Neural cell (in vitro differentiated cells): ENCODE measurements around the gene CCDC127.

Source experiments
- CTCF ChIP-seq: fragments of 450-650 bp; IDR thresholded peaks from 2 replicates; pipeline ENCODE4 v1.5.1; 2014; ENCODE audit warnings: antibody characterized with exemption, mild to moderate bottlenecking, moderate library complexity; ENCODE audit not compliant: poor library complexity, severe bottlenecking
- EP300 ChIP-seq: fragments of 450-650 bp; conservative IDR thresholded peaks from 2 replicates; pipeline ENCODE4 v1.6.1; 2014; ENCODE audit warnings: antibody characterized with exemption, mild to moderate bottlenecking, moderate library complexity; ENCODE audit not compliant: poor library complexity, severe bottlenecking
- EZH2 ChIP-seq: fragments of 200-600, 300-800 bp; shearing (Covaris generic), sonication (generic); IDR thresholded peaks from 2 replicates; pipeline ENCODE4 v1.6.1; 2014; ENCODE audit warnings: antibody characterized with exemption, low read length, borderline replicate concordance, mild to moderate bottlenecking; ENCODE audit not compliant: insufficient read depth, poor library complexity, severe bottlenecking
- MXI1 ChIP-seq: fragments of 450-650 bp; conservative IDR thresholded peaks from 2 replicates; pipeline ENCODE4 v1.6.1; 2014; ENCODE audit warnings: antibody characterized with exemption, mild to moderate bottlenecking; ENCODE audit not compliant: poor library complexity, severe bottlenecking
- POLR2AphosphoS5 ChIP-seq: IDR thresholded peaks from 2 replicates; pipeline ENCODE4 v1.6.1; 2012
- RAD21 ChIP-seq: fragments of 450-650 bp; conservative IDR thresholded peaks from 2 replicates; pipeline ENCODE4 v1.6.1; 2014; ENCODE audit warnings: antibody characterized with exemption, mild to moderate bottlenecking, moderate library complexity
- REST ChIP-seq: IDR thresholded peaks from 2 replicates; pipeline ENCODE4 v1.6.1; 2012; ENCODE audit warnings: borderline replicate concordance
- SMC3 ChIP-seq: fragments of 450-650 bp; conservative IDR thresholded peaks from 2 replicates; pipeline ENCODE4 v1.6.1; 2014; ENCODE audit warnings: antibody characterized with exemption, mild to moderate bottlenecking, moderate library complexity; ENCODE audit not compliant: poor library complexity
- TAF1 ChIP-seq: IDR thresholded peaks from 2 replicates; pipeline ENCODE4 v1.6.1; 2012; ENCODE audit warnings: low read depth

- TF ChIP-seq CTCF (no peak), POLR2AphosphoS5 (no peak), SMC3 (no peak), REST (no peak), EZH2 (no peak), MXI1 (no peak), EP300 (no peak), RAD21 (no peak), TAF1 (no peak)
Observed at GRCh38 chr5:200985-201384, 17.0 kb downstream of the CCDC127 start.
